ENCODE results near the gene FAM222B. TPM values are rescaled to one million over a fixed set of nuclear protein-coding genes. Genes with fewer than 3 reads are reported as not detected.
A peak's percentile ranks its signal among the peaks of the same experiment; 100 is the strongest.

The FAM222B gene
- total RNA-seq, 1 experiment from 2014 or later: 9.6 TPM

DNA sequence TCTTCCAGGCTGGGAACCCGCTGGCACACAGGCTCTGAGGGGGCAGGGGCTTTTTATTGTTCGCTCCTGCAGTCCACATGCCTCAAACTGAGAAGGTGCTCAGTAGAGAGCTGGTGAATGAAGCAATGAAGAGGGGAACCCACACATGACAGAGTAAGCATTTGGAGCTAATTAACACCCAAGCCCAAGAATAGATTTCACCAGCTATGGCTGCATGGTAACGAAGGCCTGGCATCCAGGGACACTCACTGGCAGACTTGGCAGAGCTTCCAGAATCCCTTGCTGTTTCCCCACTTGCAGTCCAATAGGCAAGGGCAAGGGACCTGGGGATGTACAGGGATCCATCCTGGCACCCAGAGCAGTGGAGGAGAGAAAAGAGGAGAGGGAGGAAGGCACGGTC is 42.8 kb upstream of the FAM222B start:
- Histone ChIP-seq H3K36me3 (ENCODE audit: insufficient read depth, low read length) (0 out of 2 replicates have a peak, but pooled peaks cover under 1% of the 10 kb centered on the region), H4K20me1 (ENCODE audit: insufficient read depth, low read depth, low read length) (no peaks in the 10 kb centered on the region; the same call in 1 of the 2 replicates), H3K4me2 (ENCODE audit: low read depth, low read length, poor library complexity, severe bottlenecking) (no peak overlapping the region), H3K79me2 (ENCODE audit: low read length) (no peaks in the 10 kb centered on the region), H3K9me2 (replicated peaks; ENCODE audit: insufficient read depth, low read length) (no peaks in the 10 kb centered on the region), H3K27me3 (ENCODE audit: low read length) (no peaks in the 10 kb centered on the region), H3K9me3 (ENCODE audit: low read length) (no peaks in the 10 kb centered on the region), H3K4me3 (ENCODE audit: low read length) (no peak overlapping the region), H3K27ac (ENCODE audit: low read length) (no peak overlapping the region), H3K4me1 (ENCODE audit: low read length) (peaks cover 25% of the 10 kb centered on the region), H2AFZ (ENCODE audit: low read length) (no peak overlapping the region), H3K9ac (ENCODE audit: low read length) (no peak overlapping the region)
- DNase-seq: no peak

DNA sequence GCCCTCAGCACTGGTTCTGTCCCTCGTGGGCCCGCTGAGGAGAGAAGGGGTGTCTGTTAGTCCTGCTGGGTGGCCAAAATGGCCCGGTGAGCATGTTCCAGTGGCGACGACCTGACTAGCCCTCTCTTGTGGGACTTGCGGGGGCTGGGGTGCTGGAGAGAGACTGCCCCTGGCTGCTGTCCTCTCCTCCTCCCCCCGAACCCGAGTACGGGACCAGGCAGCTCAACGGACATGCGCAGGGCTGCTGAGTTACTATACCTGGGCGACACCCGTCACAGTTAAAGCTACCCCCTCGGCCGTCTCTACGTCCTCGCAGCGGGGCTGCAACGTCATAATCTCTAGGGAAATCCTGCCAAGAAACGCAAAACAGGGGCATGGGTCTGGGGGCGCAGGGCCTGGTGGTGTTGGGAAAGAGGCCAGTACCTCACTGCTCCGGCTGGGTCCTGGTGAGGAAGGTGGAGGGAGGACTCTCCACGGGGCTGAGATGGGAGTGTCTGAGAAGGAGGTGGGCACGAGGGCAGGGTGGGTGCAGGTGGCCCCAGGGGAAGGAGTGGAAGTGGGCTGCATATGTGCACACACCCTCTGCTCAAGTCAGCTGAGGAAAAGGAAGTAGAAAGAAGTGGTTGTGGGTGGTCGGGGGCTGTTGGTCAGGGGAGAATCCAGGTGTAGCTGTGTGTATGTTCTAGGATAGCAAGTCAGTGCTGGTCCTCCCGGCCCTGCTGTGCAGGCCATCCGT is 41.5 kb upstream of the FAM222B start:
- Histone ChIP-seq H3K27me3 (ENCODE audit: low read length) (no peaks in the 10 kb centered on the region), H2AFZ (ENCODE audit: low read length) (no peak overlapping the region), H3K79me2 (ENCODE audit: low read length) (no peaks in the 10 kb centered on the region), H4K20me1 (ENCODE audit: insufficient read depth, low read depth, low read length) (no peaks in the 10 kb centered on the region; the same call in 1 of the 2 replicates), H3K9ac (ENCODE audit: low read length) (no peak overlapping the region), H3K4me1 (ENCODE audit: low read length) (peaks cover 14% of the 10 kb centered on the region), H3K9me2 (replicated peaks; ENCODE audit: insufficient read depth, low read length) (no peaks in the 10 kb centered on the region), H3K4me3 (ENCODE audit: low read length) (no peak overlapping the region), H3K36me3 (ENCODE audit: insufficient read depth, low read length) (0 out of 2 replicates have a peak, but pooled peaks cover 4% of the 10 kb centered on the region), H3K9me3 (ENCODE audit: low read length) (no peaks in the 10 kb centered on the region), H3K4me2 (ENCODE audit: low read depth, low read length, poor library complexity, severe bottlenecking) (no peak overlapping the region), H3K27ac (ENCODE audit: low read length) (no peak overlapping the region)
- no peak for DNase-seq

DNA sequence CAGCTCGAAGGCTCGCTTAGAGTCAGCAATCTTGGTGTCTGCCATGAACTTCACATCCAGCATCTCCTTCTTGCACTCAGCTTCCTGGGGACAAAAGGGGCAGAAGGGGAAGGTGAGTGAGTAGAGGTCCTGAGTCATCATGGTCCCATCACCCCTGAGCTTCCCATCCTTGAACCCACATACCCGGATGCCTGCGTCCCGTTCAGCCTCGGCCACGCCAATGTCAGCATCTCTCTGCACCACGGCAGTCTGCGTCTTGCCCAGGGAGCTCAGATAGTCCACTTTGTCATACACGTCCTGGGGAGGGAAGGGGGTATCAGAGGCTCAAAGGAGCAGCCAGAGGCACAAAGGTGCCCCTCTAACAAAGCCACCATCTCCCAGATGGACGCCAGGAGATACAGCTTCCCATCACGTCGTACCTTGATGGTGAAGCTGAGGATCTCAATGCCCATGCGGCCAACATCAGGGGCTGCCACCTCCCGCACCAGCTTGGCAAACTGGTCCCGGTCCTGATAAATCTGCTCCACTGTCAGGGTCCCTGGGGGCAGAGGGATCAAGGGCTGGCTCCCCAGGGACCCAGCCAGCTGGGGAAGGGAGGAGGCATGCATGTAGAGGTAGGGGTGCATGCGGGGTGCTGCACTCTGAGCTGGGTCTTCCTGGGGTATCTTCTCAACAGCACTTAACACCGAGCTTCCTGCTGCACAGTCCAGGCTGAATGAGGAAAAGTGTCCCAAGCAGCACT is 39.7 kb upstream of the FAM222B start:
- no peaks in the 10 kb centered on the region; the same call in 1 of the 2 replicates for H4K20me1 ChIP-seq (ENCODE audit: insufficient read depth, low read depth, low read length)
- DNase-seq: no peak

DNA sequence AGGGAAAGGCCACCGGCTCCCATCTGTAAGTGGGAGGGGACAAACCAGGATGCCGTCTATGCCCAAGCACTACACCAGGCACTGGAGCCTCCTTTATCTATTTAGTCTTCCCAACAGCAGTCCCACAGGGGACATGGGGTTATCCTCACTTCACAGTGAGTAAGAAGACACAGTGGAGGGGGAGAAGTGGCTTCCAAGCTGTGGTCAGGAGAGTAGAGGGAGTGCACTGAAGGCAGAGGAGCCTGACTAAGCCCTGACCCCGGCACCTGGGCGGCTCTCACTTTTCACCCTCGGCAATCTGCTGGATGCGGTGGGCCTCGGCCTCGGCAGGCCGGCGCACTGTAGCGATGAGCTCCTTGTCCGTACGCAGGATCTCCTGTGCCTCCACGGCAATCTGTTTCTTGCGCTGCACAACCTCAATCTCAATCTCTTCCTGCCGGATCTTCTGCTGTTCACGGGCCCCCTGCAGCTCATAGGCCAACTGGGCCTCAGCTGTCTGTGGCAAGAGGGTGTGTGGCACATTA is 39.0 kb upstream of the FAM222B start:
- Histone ChIP-seq H2AFZ (ENCODE audit: low read length) (no peak overlapping the region), H3K9me2 (replicated peaks; ENCODE audit: insufficient read depth, low read length) (no peaks in the 10 kb centered on the region), H3K9ac (ENCODE audit: low read length) (no peak overlapping the region), H3K4me1 (ENCODE audit: low read length) (peaks cover 3% of the 10 kb centered on the region), H3K27me3 (ENCODE audit: low read length) (no peaks in the 10 kb centered on the region), H3K4me3 (ENCODE audit: low read length) (no peak overlapping the region), H4K20me1 (ENCODE audit: insufficient read depth, low read depth, low read length) (no peaks in the 10 kb centered on the region; the same call in 1 of the 2 replicates), H3K27ac (ENCODE audit: low read length) (no peak overlapping the region), H3K4me2 (ENCODE audit: low read depth, low read length, poor library complexity, severe bottlenecking) (no peak overlapping the region), H3K79me2 (ENCODE audit: low read length) (no peaks in the 10 kb centered on the region), H3K36me3 (ENCODE audit: insufficient read depth, low read length) (0 out of 2 replicates have a peak, but pooled peaks cover 4% of the 10 kb centered on the region), H3K9me3 (ENCODE audit: low read length) (no peaks in the 10 kb centered on the region)
- no peak for DNase-seq

More for the DNA sequence above, 39.7 kb upstream of the FAM222B start:
- no peaks in the 10 kb centered on the region for H3K4me1 ChIP-seq (ENCODE audit: low read length)
- no peaks in the 10 kb centered on the region for H3K27me3 ChIP-seq (ENCODE audit: low read length)
- H3K4me3 ChIP-seq (ENCODE audit: low read length): no peak overlapping the region
- no peaks in the 10 kb centered on the region for H3K9me3 ChIP-seq (ENCODE audit: low read length)
- no peak overlapping the region for H2AFZ ChIP-seq (ENCODE audit: low read length)
- no peak overlapping the region for H3K27ac ChIP-seq (ENCODE audit: low read length)
- no peaks in the 10 kb centered on the region for H3K79me2 ChIP-seq (ENCODE audit: low read length)
- no peak overlapping the region for H3K4me2 ChIP-seq (ENCODE audit: low read depth, low read length, poor library complexity, severe bottlenecking)
- H3K9me2 ChIP-seq (replicated peaks; ENCODE audit: insufficient read depth, low read length): no peaks in the 10 kb centered on the region
- H3K36me3 ChIP-seq (ENCODE audit: insufficient read depth, low read length): 0 out of 2 replicates have a peak, but pooled peaks cover 4% of the 10 kb centered on the region
- no peak overlapping the region for H3K9ac ChIP-seq (ENCODE audit: low read length)

DNA sequence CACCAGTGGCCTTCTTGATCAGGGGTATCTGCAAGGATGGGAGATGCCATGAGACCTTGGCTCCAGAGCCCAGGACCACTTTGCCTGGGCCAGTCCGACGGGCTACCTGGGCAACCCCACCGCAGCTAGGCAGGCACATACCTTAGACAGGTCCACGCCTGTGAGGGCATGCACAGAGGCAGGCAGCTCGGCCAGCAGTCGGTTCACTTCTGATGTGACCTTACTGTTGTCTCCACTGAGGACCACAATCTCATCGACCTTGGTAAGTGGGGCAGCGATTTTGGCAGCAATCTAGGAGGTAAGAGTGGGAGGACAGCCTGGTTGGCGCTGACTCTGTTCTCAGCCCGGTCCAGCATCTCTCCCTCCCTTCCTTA is 38.0 kb upstream of the FAM222B start:
- Histone ChIP-seq H3K27ac (ENCODE audit: low read length) (no peak overlapping the region), H3K4me1 (ENCODE audit: low read length) (peaks cover 14% of the 10 kb centered on the region), H3K9me2 (replicated peaks; ENCODE audit: insufficient read depth, low read length) (no peaks in the 10 kb centered on the region), H3K9me3 (ENCODE audit: low read length) (no peaks in the 10 kb centered on the region), H2AFZ (ENCODE audit: low read length) (no peak overlapping the region), H3K79me2 (ENCODE audit: low read length) (no peaks in the 10 kb centered on the region), H4K20me1 (ENCODE audit: insufficient read depth, low read depth, low read length) (no peaks in the 10 kb centered on the region; the same call in 1 of the 2 replicates), H3K4me3 (ENCODE audit: low read length) (no peak overlapping the region), H3K4me2 (ENCODE audit: low read depth, low read length, poor library complexity, severe bottlenecking) (no peak overlapping the region), H3K36me3 (ENCODE audit: insufficient read depth, low read length) (0 out of 2 replicates have a peak, but pooled peaks cover 4% of the 10 kb centered on the region), H3K9ac (ENCODE audit: low read length) (no peak overlapping the region), H3K27me3 (ENCODE audit: low read length) (no peaks in the 10 kb centered on the region)
- DNase-seq: no peak

DNA sequence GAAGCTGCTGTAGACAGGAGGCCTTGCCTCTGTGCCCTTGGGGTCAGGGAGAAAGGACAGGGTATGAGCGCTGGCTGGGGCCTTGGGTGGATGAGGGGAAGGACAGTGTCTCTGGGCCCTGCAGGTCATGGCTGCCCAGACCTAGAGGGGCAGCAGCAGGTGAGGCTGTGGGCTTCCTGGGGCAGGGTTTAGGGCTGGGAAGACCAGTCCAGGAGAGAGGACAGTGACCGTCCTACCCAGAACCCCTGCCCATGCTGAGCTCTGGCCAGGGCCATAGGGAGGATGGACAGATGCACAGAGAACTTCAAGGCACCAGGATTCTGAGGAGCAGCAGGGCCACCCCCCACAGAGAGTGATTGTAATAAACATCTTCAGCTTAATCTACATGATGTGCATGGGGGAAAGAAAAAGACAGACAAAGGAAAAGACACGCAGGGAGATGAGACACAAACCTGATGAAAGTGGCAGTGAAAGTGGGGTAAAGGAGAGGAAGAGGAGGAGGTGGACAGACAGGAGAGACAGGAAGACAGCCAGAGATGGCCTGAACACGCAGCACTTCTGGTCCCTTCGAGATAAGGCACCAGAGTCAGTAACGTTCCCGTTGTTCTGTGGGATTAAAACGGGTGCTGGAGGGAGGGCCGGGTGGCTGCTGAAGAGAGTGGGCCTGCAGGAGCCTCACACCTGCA is 37.4 kb upstream of the FAM222B start:
- H3K4me3 ChIP-seq (ENCODE audit: low read length): no peak overlapping the region
- H3K9me3 ChIP-seq (ENCODE audit: low read length): no peaks in the 10 kb centered on the region
- H3K9me2 ChIP-seq (replicated peaks; ENCODE audit: insufficient read depth, low read length): no peaks in the 10 kb centered on the region
- 0 out of 2 replicates have a peak, but pooled peaks cover 4% of the 10 kb centered on the region for H3K36me3 ChIP-seq (ENCODE audit: insufficient read depth, low read length)
- no peak overlapping the region for H3K4me2 ChIP-seq (ENCODE audit: low read depth, low read length, poor library complexity, severe bottlenecking)
- no peak overlapping the region for H3K27ac ChIP-seq (ENCODE audit: low read length)
- DNase-seq: no peak
- H3K27me3 ChIP-seq (ENCODE audit: low read length): no peaks in the 10 kb centered on the region
- H3K79me2 ChIP-seq (ENCODE audit: low read length): no peaks in the 10 kb centered on the region
- peaks cover 15% of the 10 kb centered on the region for H3K4me1 ChIP-seq (ENCODE audit: low read length)
- H2AFZ ChIP-seq (ENCODE audit: low read length): no peak overlapping the region
- H3K9ac ChIP-seq (ENCODE audit: low read length): no peak overlapping the region
- no peaks in the 10 kb centered on the region; the same call in 1 of the 2 replicates for H4K20me1 ChIP-seq (ENCODE audit: insufficient read depth, low read depth, low read length)

DNA sequence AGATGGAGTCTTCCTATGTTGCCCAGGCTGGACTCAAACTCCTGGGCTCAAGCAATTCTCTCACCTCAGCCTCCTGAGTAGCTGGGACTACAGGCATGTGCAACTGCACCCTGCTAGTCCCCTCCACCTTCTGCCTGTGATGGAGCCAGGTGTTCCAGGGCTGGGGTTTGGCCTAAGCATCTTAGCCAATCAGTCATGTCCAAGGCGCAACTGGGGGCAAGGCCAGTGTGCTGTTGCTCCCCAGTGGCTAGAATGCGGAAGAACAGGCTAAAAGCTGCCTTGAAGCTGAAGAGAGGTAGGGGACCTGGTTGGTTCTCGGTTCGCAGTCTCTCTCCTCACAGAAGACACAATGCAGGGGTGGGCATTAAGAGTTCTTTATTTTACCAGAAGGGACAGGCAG is 36.4 kb upstream of the FAM222B start:
- Histone ChIP-seq H3K9ac (ENCODE audit: low read length) (no peak overlapping the region), H4K20me1 (ENCODE audit: insufficient read depth, low read depth, low read length) (no peaks in the 10 kb centered on the region; the same call in 1 of the 2 replicates), H3K9me3 (ENCODE audit: low read length) (no peaks in the 10 kb centered on the region), H3K9me2 (replicated peaks; ENCODE audit: insufficient read depth, low read length) (no peaks in the 10 kb centered on the region), H3K4me2 (ENCODE audit: low read depth, low read length, poor library complexity, severe bottlenecking) (no peak overlapping the region), H3K36me3 (ENCODE audit: insufficient read depth, low read length) (0 out of 2 replicates have a peak, but pooled peaks cover 4% of the 10 kb centered on the region), H3K4me3 (ENCODE audit: low read length) (no peak overlapping the region), H3K4me1 (ENCODE audit: low read length) (peaks cover 15% of the 10 kb centered on the region), H3K79me2 (ENCODE audit: low read length) (no peaks in the 10 kb centered on the region), H2AFZ (ENCODE audit: low read length) (no peak overlapping the region), H3K27me3 (ENCODE audit: low read length) (no peaks in the 10 kb centered on the region), H3K27ac (ENCODE audit: low read length) (no peak overlapping the region)
- DNase-seq: peak; percentile 81

All from Karpas-422 (cell line).